ENCODE measurements around the gene DNAJC30. TPM values are rescaled to one million over a fixed set of nuclear protein-coding genes. Genes with fewer than 3 reads are reported as not detected.
"Not testable (repeated sequence)": the region's sequence is repeated elsewhere in the genome, so short reads cannot be mapped to it uniquely, and the experiment has no call there.

The DNAJC30 gene
- 11.8 TPM for total RNA-seq
- long read RNA-seq, transcript DNAJC30-201 (1 exons, 2,485 nt) = major isoform, 27 of 27 reads
- long read RNA-seq, partial matches to known transcripts = 0 of 27 reads
- long read RNA-seq, other reads (novel, unspliced or antisense) = 0 of 27 reads

GRCh38 chr7:73683056-73683787 lies at the start of gene DNAJC30, which contains the start of gene BUD23:
Gene DNAJC30, minus strand, starts transcription at chr7:73683453. Its CDS starts 30 bp downstream, at chr7:73683423.
Gene BUD23, plus strand, starts transcription at chr7:73683597. Its CDS starts 29 bp downstream, at chr7:73683626.
- DNase-seq = peak; percentile 98
- intact Hi-C loops (cut with DNase I) = no loop called here
- peak; percentile 98 for ATAC-seq (ENCODE audit: poor library complexity)

- intact Hi-C loops (cut with DNase I) = no loop called here
These were observed 49.1 kb upstream of the DNAJC30 start for GRCh38 chr7:73732397-73732796.

GRCh38 chr7:73730485-73730884 lies 47.2 kb upstream of the DNAJC30 start:
- DNase-seq (no peak), ATAC-seq (ENCODE audit: poor library complexity) (no peak)

More at GRCh38 chr7:73732397-73732796, 49.1 kb upstream of the DNAJC30 start:
- ATAC-seq (ENCODE audit: poor library complexity) = no peak
- DNase-seq = no peak

GRCh38 chr7:73728551-73728950 lies 45.3 kb upstream of the DNAJC30 start:
- ATAC-seq (ENCODE audit: poor library complexity) = no peak
- no peak for DNase-seq
- intact Hi-C loops (cut with DNase I) = loop anchor here (5.0 kb wide), 1 partner anchor 61 kb away; the partner anchor contains the start of gene VPS37D

More at GRCh38 chr7:73730485-73730884, 47.2 kb upstream of the DNAJC30 start:
- intact Hi-C loops (cut with DNase I) = no loop called here

GRCh38 chr7:73727952-73728351 lies 44.7 kb upstream of the DNAJC30 start:
- DNase-seq (no peak), ATAC-seq (ENCODE audit: poor library complexity) (no peak)
- intact Hi-C loops (cut with DNase I) = loop anchor here (5.0 kb wide), 1 partner anchor 61 kb away; the partner anchor contains the start of gene VPS37D

GRCh38 chr7:73726083-73726466 lies 42.8 kb upstream of the DNAJC30 start:
- ATAC-seq (ENCODE audit: poor library complexity) (no peak), DNase-seq (no peak)
- intact Hi-C loops (cut with DNase I) = loop anchor here (5.0 kb wide), 1 partner anchor 59 kb away; the partner anchor contains the start of gene VPS37D

GRCh38 chr7:73723813-73724212 lies 40.6 kb upstream of the DNAJC30 start:
- DNase-seq (no peak), ATAC-seq (ENCODE audit: poor library complexity) (no peak)
- intact Hi-C loops (cut with DNase I) = loop anchor here (2.0 kb wide), 1 partner anchor 117 kb away; no protein-coding TSS in a partner anchor

GRCh38 chr7:73722785-73723184 lies 39.5 kb upstream of the DNAJC30 start:
- no peak for ATAC-seq (ENCODE audit: poor library complexity)
- DNase-seq = no peak
- intact Hi-C loops (cut with DNase I) = no loop called here

GRCh38 chr7:73722182-73722581 lies 38.9 kb upstream of the DNAJC30 start:
- ATAC-seq (ENCODE audit: poor library complexity); intact Hi-C loops (cut with DNase I); DNase-seq: not testable (repeated sequence)

GRCh38 chr7:73721377-73721817 lies 38.1 kb upstream of the DNAJC30 start:
- peak; percentile 80 for DNase-seq
- peak; percentile 81 for ATAC-seq (ENCODE audit: poor library complexity)
- intact Hi-C loops (cut with DNase I) = no loop called here

- ATAC-seq (ENCODE audit: poor library complexity); intact Hi-C loops (cut with DNase I); DNase-seq: not testable (repeated sequence)
These were observed 37.2 kb upstream of the DNAJC30 start for GRCh38 chr7:73720443-73720842.

GRCh38 chr7:73719806-73720169 lies 36.5 kb upstream of the DNAJC30 start:
- intact Hi-C loops (cut with DNase I) = no loop called here
- no peak for DNase-seq
- peak; percentile 7 for ATAC-seq (ENCODE audit: poor library complexity)

GRCh38 chr7:73718905-73719805 lies 35.9 kb upstream of the DNAJC30 start, which contains the start of gene STX1A:
Gene STX1A, minus strand, starts transcription at chr7:73719669. Its CDS starts 38 bp downstream, at chr7:73719631.
- ATAC-seq (ENCODE audit: poor library complexity) = peak; percentile 81

GRCh38 chr7:73718438-73718881 lies 35.2 kb upstream of the DNAJC30 start:
- DNase-seq = no peak
- ATAC-seq (ENCODE audit: poor library complexity) = no peak
- intact Hi-C loops (cut with DNase I) = no loop called here

More at GRCh38 chr7:73718905-73719805, 35.9 kb upstream of the DNAJC30 start, which contains the start of gene STX1A:
- intact Hi-C loops (cut with DNase I) = no loop called here
- DNase-seq = peak; percentile 81

- intact Hi-C loops (cut with DNase I) = no loop called here
- no peak for DNase-seq
- no peak for ATAC-seq (ENCODE audit: poor library complexity)
These were observed 34.7 kb upstream of the DNAJC30 start for GRCh38 chr7:73717991-73718405.

- ATAC-seq (ENCODE audit: poor library complexity) (no peak), DNase-seq (no peak)
- intact Hi-C loops (cut with DNase I) = no loop called here
These were observed 34.0 kb upstream of the DNAJC30 start for GRCh38 chr7:73717025-73717807.

- DNase-seq = no peak
- intact Hi-C loops (cut with DNase I) = no loop called here
- ATAC-seq (ENCODE audit: poor library complexity) = no peak
These were observed 33.2 kb upstream of the DNAJC30 start for GRCh38 chr7:73716318-73716890.

Data from Right ventricle myocardium superior (tissue), 1 donor.